K562 (cell line): ENCODE measurements around the gene FAM53C. TPM values are rescaled to one million over a fixed set of nuclear protein-coding genes. Genes with fewer than 3 reads are reported as not detected.

Source experiments
- BCOR ChIP-seq: fragments of 450-650 bp; IDR thresholded peaks from 2 replicates; pipeline ENCODE4 v1.6.1; 2016
- BHLHE40 ChIP-seq: IDR thresholded peaks from 2 replicates; pipeline ENCODE4 v1.6.1; 2011; ENCODE audit warnings: low read length, improper control_type of control experiment
- CAMTA2 ChIP-seq: fragments of 250-450 bp; sonication (Bioruptor Pico); conservative IDR thresholded peaks from 2 replicates; pipeline ENCODE4 v1.5.1; 2022
- CBFA2T3 ChIP-seq: fragments of 450-650 bp; IDR thresholded peaks from 2 replicates; pipeline ENCODE4 v1.6.1; 2017
- KAT2B ChIP-seq: IDR thresholded peaks from one replicate; pipeline ENCODE4 v1.6.1; 2012; ENCODE audit warnings: low read depth, mild to moderate bottlenecking, control low read depth, inconsistent platforms, low read length, moderate library complexity
- KHSRP ChIP-seq: fragments of 450-650 bp; IDR thresholded peaks from 2 replicates; pipeline ENCODE4 v1.6.1; 2017
- MYC ChIP-seq, 2 experiments: fragments of 250-450 bp in 1 of 2; sonication (Bioruptor Pico) in 1 of 2; IDR thresholded peaks; 2 replicates each; pipeline versions ENCODE4 v1.5.1 to v1.6.1; 2012 to 2021; ENCODE audit warnings: low read depth in 2 of 2, borderline replicate concordance in 1 of 2, improper control_type of control experiment in 1 of 2, low read length in 1 of 2, mild to moderate bottlenecking in 1 of 2, moderate library complexity in 1 of 2
- NUFIP1 ChIP-seq: fragments of 450-650 bp; IDR thresholded peaks from 2 replicates; pipeline ENCODE4 v1.6.1; 2018; ENCODE audit not compliant: partially characterized antibody
- POLR2AphosphoS5 ChIP-seq: IDR thresholded peaks from 2 replicates; pipeline ENCODE4 v1.6.1; 2011; ENCODE audit warnings: mild to moderate bottlenecking, low read depth, low read length, moderate library complexity; ENCODE audit not compliant: control insufficient read depth, insufficient read depth
- PTTG1 ChIP-seq: fragments of 450-650 bp; IDR thresholded peaks from 2 replicates; pipeline ENCODE4 v1.6.1; 2016; ENCODE audit warnings: low read depth, mild to moderate bottlenecking, missing genetic modification characterization, missing compliant biosample characterization
- SMARCA4 ChIP-seq: fragments of 450-650 bp; IDR thresholded peaks from 2 replicates; pipeline ENCODE4 v1.6.1; 2016
- TAF15 ChIP-seq: fragments of 200-400 bp; formaldehyde crosslinking; IDR thresholded peaks from 2 replicates; pipeline ENCODE4 v1.6.1; 2017; ENCODE audit warnings: mild to moderate bottlenecking, low read depth, low read length, moderate library complexity
- ZNF232 ChIP-seq: sonication (generic); formaldehyde crosslinking; IDR thresholded peaks from 2 replicates; pipeline ENCODE4 v1.8.0; 2022; ENCODE audit warnings: mild to moderate bottlenecking, missing genetic modification reagents
- ZNF282 ChIP-seq: sonication (generic); formaldehyde crosslinking; IDR thresholded peaks from 2 replicates; pipeline ENCODE4 v1.8.1; 2023; ENCODE audit warnings: missing genetic modification reagents
- ZNF77 ChIP-seq: fragments of 250-450 bp; sonication (Bioruptor Pico); IDR thresholded peaks from 2 replicates; pipeline ENCODE4 v1.5.0; 2020
- polyA plus RNA-seq, 8 experiments: library from polyadenylated mRNA; depleted of rRNA in 4 of 8; stranded (reverse) in 5 of 8; unstranded in 3 of 8; fragments of >200 nt; fragmentation: Nextera tagmentation in 2 of 8; fragmentation: Illumina TruSeq in 1 of 8; extraction: Ambion mirVana in 2 of 8; extraction: Trizol in 1 of 8; gene quantifications; 2 replicates each; pipeline versions ENCODE4 v1.2.1 to v1.2.3, GENCODE V29; 2011 to 2014; ENCODE audit warnings: inconsistent platforms in 1 of 8, missing spikeins in 1 of 8
- total RNA-seq, 7 experiments: library from RNA; depleted of rRNA in 6 of 7; stranded (reverse); fragments of >200 nt in 6 of 7; fragmentation: Illumina TruSeq in 2 of 7; extraction: Trizol in 2 of 7; gene quantifications; 2 replicates each; pipeline versions ENCODE4 v1.2.1 to v1.2.3, GENCODE V29; 2011 to 2021; ENCODE audit warnings: low replicate concordance in 1 of 7
- TF ChIP-seq, protein P1 (sequence below): fragments of 450-650 bp; formaldehyde crosslinking; IDR thresholded peaks from 2 replicates; pipeline ENCODE4 v1.4.0; 2020; ENCODE audit warnings: mild to moderate bottlenecking, mixed read lengths
- TF ChIP-seq, protein P2 (sequence below): fragments of 450-650 bp; formaldehyde crosslinking; IDR thresholded peaks from 2 replicates; pipeline ENCODE4 v1.4.0; 2020; ENCODE audit warnings: mild to moderate bottlenecking, moderate library complexity
- TF ChIP-seq, protein P3 (sequence below): fragments of 250-450 bp; sonication (Bioruptor Pico); IDR thresholded peaks from 2 replicates; pipeline ENCODE4 v1.5.0; 2021; ENCODE audit warnings: mild to moderate bottlenecking, borderline replicate concordance
- TF ChIP-seq, protein P4 (sequence below), 2 experiments: fragments of 450-650 bp; conservative IDR thresholded peaks; 2 replicates each; pipeline ENCODE4 v1.6.1; 2017; ENCODE audit warnings: mild to moderate bottlenecking in 2 of 2, moderate library complexity in 2 of 2
- TF ChIP-seq, protein P5 (sequence below): fragments of 250-450 bp; sonication (Bioruptor Pico); IDR thresholded peaks from 2 replicates; pipeline ENCODE4 v1.8.0; 2022; ENCODE audit warnings: inconsistent platforms, mild to moderate bottlenecking, moderate library complexity, borderline replicate concordance

The FAM53C gene
- total and polyA plus RNA-seq, 9 of the 15 experiments (the other 6 are each of a cell fraction or from before 2014, with no cell fraction given), result 9.7 to 38.5 (median 25.2) TPM

DNA sequence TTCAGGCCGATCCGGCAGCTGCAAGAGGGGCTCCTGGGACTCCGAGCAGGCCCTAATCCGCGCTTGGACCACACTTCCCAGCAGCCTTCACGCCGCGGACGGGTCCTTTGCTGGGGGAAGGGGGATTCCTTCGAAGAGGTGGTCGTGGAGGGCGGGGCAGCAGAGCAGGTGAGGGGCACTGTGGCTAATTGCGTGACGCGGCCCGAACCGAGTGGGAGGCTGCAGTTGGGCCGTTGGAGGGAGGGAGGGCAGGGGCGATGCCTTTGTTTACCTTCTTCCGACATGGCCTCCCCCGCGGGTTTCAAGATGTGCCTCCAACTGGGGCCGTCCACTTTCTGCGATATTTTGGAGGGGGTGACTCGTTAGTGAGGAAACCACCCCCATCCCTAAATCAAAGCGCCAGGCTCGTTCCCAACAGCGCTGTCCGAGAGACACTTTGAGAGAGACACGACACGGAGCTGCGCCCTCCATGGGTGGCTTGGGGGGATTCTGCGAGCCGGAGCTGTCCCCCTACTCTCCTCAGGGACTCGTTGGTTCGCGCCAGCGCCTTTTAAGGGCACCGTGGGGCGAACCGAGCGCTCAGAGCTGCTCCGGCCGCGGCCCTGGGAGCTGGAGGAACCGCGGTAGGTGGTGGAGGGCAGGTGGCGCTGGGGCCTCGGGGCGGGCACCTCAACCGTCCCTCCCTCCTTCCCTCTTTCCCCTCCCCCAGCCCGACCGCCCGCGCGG lies at the start of gene FAM53C (continued):
- TF ChIP-seq, protein P1, sequence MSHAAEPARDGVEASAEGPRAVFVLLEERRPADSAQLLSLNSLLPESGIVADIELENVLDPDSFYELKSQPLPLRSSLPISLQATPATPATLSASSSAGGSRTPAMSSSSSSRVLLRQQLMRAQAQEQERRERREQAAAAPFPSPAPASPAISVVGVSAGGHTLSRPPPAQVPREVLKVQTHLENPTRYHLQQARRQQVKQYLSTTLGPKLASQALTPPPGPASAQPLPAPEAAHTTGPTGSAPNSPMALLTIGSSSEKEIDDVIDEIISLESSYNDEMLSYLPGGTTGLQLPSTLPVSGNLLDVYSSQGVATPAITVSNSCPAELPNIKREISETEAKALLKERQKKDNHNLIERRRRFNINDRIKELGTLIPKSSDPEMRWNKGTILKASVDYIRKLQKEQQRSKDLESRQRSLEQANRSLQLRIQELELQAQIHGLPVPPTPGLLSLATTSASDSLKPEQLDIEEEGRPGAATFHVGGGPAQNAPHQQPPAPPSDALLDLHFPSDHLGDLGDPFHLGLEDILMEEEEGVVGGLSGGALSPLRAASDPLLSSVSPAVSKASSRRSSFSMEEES (CRISPR knock-in tag), result no peak
- TF ChIP-seq MYC (IDR thresholded peaks at IDR 0.05; ENCODE audit: low read depth, low read length), result peak; percentile 85
- TF ChIP-seq MYC (CRISPR knock-in tag; IDR thresholded peaks at IDR 0.05; ENCODE audit: borderline replicate concordance, low read depth), result 0 out of 2 replicates have a peak, but pooled peaks have one; percentile 38
- TF ChIP-seq PTTG1 (tag), result no peak
- no peak for TF ChIP-seq KHSRP
- peak; percentile 88; the same call in 1 of the 2 replicates for TF ChIP-seq ZNF282 (CRISPR knock-in tag)
- TF ChIP-seq SMARCA4, result no peak
- TF ChIP-seq CAMTA2, result no peak; the same call in 1 of the 2 replicates
- TF ChIP-seq, protein P2, sequence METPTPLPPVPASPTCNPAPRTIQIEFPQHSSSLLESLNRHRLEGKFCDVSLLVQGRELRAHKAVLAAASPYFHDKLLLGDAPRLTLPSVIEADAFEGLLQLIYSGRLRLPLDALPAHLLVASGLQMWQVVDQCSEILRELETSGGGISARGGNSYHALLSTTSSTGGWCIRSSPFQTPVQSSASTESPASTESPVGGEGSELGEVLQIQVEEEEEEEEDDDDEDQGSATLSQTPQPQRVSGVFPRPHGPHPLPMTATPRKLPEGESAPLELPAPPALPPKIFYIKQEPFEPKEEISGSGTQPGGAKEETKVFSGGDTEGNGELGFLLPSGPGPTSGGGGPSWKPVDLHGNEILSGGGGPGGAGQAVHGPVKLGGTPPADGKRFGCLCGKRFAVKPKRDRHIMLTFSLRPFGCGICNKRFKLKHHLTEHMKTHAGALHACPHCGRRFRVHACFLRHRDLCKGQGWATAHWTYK (CRISPR knock-in tag), result no peak
- no peak for TF ChIP-seq ZNF77 (CRISPR knock-in tag)
- TF ChIP-seq ZNF232 (CRISPR knock-in tag), result no peak
- TF ChIP-seq, protein P3, sequence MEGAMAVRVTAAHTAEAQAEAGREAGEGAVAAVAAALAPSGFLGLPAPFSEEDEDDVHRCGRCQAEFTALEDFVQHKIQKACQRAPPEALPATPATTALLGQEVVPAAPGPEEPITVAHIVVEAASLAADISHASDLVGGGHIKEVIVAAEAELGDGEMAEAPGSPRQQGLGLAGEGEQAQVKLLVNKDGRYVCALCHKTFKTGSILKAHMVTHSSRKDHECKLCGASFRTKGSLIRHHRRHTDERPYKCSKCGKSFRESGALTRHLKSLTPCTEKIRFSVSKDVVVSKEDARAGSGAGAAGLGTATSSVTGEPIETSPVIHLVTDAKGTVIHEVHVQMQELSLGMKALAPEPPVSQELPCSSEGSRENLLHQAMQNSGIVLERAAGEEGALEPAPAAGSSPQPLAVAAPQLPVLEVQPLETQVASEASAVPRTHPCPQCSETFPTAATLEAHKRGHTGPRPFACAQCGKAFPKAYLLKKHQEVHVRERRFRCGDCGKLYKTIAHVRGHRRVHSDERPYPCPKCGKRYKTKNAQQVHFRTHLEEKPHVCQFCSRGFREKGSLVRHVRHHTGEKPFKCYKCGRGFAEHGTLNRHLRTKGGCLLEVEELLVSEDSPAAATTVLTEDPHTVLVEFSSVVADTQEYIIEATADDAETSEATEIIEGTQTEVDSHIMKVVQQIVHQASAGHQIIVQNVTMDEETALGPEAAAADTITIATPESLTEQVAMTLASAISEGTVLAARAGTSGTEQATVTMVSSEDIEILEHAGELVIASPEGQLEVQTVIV, result no peak
- peak; percentile 46; the same call in 1 of the 2 replicates for TF ChIP-seq CBFA2T3
- TF ChIP-seq, protein P4, sequence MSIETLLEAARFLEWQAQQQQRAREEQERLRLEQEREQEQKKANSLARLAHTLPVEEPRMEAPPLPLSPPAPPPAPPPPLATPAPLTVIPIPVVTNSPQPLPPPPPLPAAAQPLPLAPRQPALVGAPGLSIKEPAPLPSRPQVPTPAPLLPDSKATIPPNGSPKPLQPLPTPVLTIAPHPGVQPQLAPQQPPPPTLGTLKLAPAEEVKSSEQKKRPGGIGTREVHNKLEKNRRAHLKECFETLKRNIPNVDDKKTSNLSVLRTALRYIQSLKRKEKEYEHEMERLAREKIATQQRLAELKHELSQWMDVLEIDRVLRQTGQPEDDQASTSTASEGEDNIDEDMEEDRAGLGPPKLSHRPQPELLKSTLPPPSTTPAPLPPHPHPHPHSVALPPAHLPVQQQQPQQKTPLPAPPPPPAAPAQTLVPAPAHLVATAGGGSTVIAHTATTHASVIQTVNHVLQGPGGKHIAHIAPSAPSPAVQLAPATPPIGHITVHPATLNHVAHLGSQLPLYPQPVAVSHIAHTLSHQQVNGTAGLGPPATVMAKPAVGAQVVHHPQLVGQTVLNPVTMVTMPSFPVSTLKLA (conservative IDR thresholded peaks at IDR 0.05), result peak; percentile 73 to 86; a peak in 3 of 4 replicates
- TF ChIP-seq KAT2B, result no peak
- TF ChIP-seq POLR2AphosphoS5, result peak; percentile 99
- peak; percentile 85 for TF ChIP-seq BHLHE40
- TF ChIP-seq BCOR, result no peak
- TF ChIP-seq, protein P5, sequence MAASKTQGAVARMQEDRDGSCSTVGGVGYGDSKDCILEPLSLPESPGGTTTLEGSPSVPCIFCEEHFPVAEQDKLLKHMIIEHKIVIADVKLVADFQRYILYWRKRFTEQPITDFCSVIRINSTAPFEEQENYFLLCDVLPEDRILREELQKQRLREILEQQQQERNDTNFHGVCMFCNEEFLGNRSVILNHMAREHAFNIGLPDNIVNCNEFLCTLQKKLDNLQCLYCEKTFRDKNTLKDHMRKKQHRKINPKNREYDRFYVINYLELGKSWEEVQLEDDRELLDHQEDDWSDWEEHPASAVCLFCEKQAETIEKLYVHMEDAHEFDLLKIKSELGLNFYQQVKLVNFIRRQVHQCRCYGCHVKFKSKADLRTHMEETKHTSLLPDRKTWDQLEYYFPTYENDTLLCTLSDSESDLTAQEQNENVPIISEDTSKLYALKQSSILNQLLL, result no peak
- TF ChIP-seq NUFIP1, result peak; percentile 92
- peak; percentile 90; the same call in 1 of the 2 replicates for TF ChIP-seq TAF15
